HG03457 (cell line): Measurements from ENCODE around the gene ANKRD13A.

Experiments used
- ATAC-seq: cut with Tn5 transposase; IDR thresholded peaks from one replicate; pipeline ENCODE4 v1.9.1; 2021; ENCODE audit warnings: moderate number of reproducible peaks; ENCODE audit not compliant: unreplicated experiment

Gene ANKRD13A

GRCh38 chr12:109998904-109999648 is at the start of gene ANKRD13A:
ANKRD13A (plus strand) TSS chr12:109999430; CDS start chr12:109999689, 259 bp downstream.
- ATAC-seq: peak; percentile 34

- ATAC-seq: no peak
These were observed 48.6 kb upstream of the ANKRD13A start for GRCh38 chr12:109950625-109951024.

GRCh38 chr12:109951136-109951535 is 48.1 kb upstream of the ANKRD13A start:
- no peak for ATAC-seq

GRCh38 chr12:109951751-109952150 is 47.5 kb upstream of the ANKRD13A start:
- no peak for ATAC-seq

- ATAC-seq: no peak
These were observed 46.9 kb upstream of the ANKRD13A start for GRCh38 chr12:109952160-109952858.

GRCh38 chr12:109952873-109953272 is 46.4 kb upstream of the ANKRD13A start:
- no peak for ATAC-seq

- no peak for ATAC-seq
These were observed 45.6 kb upstream of the ANKRD13A start for GRCh38 chr12:109953656-109954055.

- no peak for ATAC-seq
These were observed 40.9 kb upstream of the ANKRD13A start for GRCh38 chr12:109958374-109958773.

- no peak for ATAC-seq
These were observed 39.7 kb upstream of the ANKRD13A start for GRCh38 chr12:109959411-109960093.

GRCh38 chr12:109961201-109961600 is 38.0 kb upstream of the ANKRD13A start:
- no peak for ATAC-seq

GRCh38 chr12:109961612-109962011 is 37.6 kb upstream of the ANKRD13A start:
- no peak for ATAC-seq

GRCh38 chr12:109962398-109962797 is 36.8 kb upstream of the ANKRD13A start:
- no peak for ATAC-seq

- ATAC-seq: no peak
These were observed 35.9 kb upstream of the ANKRD13A start for GRCh38 chr12:109963330-109963729.

GRCh38 chr12:109963743-109964429 is 35.3 kb upstream of the ANKRD13A start:
- ATAC-seq: no peak

- no peak for ATAC-seq
These were observed 32.7 kb upstream of the ANKRD13A start for GRCh38 chr12:109966546-109966945.

- ATAC-seq: no peak
These were observed 31.7 kb upstream of the ANKRD13A start for GRCh38 chr12:109967383-109968031.

GRCh38 chr12:109968032-109968420 is 31.2 kb upstream of the ANKRD13A start:
- ATAC-seq: no peak

- ATAC-seq: no peak
These were observed 30.4 kb upstream of the ANKRD13A start for GRCh38 chr12:109968801-109969200.

- no peak for ATAC-seq
These were observed 26.4 kb upstream of the ANKRD13A start for GRCh38 chr12:109972821-109973220.

- no peak for ATAC-seq
These were observed 17.9 kb upstream of the ANKRD13A start for GRCh38 chr12:109981311-109981710.

GRCh38 chr12:109982210-109982609 is 17.0 kb upstream of the ANKRD13A start:
- no peak for ATAC-seq
